ENCODE measurements around the gene OLFML3.
"Not testable (repeated sequence)": the region's sequence is repeated elsewhere in the genome, so short reads cannot be mapped to it uniquely, and the experiment has no call there.

Gene OLFML3

GRCh38 chr1:114008480-114008941 is 29.2 kb downstream of the OLFML3 start:
- TF ChIP-seq CTCF (IDR thresholded peaks at IDR 0.05): no peak
- no peak for DNase-seq
- Mint-ChIP-seq H3K4me3 (no peak overlapping the region), H3K36me3 (ENCODE audit: low read depth) (peaks cover 15% of the 10 kb centered on the region), H3K27me3 (ENCODE audit: low read depth, poor library complexity) (no peaks in the 10 kb centered on the region), H3K9me3 (peaks cover 31% of the 10 kb centered on the region), H3K4me1 (peaks cover 26% of the 10 kb centered on the region), H3K27ac (no peak overlapping the region)

- Mint-ChIP-seq H3K36me3 (ENCODE audit: low read depth) (peaks cover 15% of the 10 kb centered on the region), H3K4me1 (peaks cover 21% of the 10 kb centered on the region), H3K9me3 (peaks cover 30% of the 10 kb centered on the region), H3K27ac (no peak overlapping the region), H3K27me3 (ENCODE audit: low read depth, poor library complexity) (no peaks in the 10 kb centered on the region), H3K4me3 (no peak overlapping the region)
- no peak for TF ChIP-seq CTCF (IDR thresholded peaks at IDR 0.05)
- DNase-seq: no peak
Observed at GRCh38 chr1:114008993-114009392, 29.7 kb downstream of the OLFML3 start.

GRCh38 chr1:114009393-114009792 is 30.1 kb downstream of the OLFML3 start:
- peaks cover 26% of the 10 kb centered on the region for H3K9me3 Mint-ChIP-seq
- no peak for DNase-seq
- H3K27ac Mint-ChIP-seq: peak overlapping the region; percentile 20
- peaks cover 17% of the 10 kb centered on the region for H3K4me1 Mint-ChIP-seq
- H3K4me3 Mint-ChIP-seq: no peak overlapping the region
- H3K36me3 Mint-ChIP-seq (ENCODE audit: low read depth): peaks cover 11% of the 10 kb centered on the region
- no peaks in the 10 kb centered on the region for H3K27me3 Mint-ChIP-seq (ENCODE audit: low read depth, poor library complexity)
- no peak for TF ChIP-seq CTCF (IDR thresholded peaks at IDR 0.05)

GRCh38 chr1:114010433-114011184 is 31.3 kb downstream of the OLFML3 start:
- Mint-ChIP-seq H3K27me3 (ENCODE audit: low read depth, poor library complexity) (peaks cover 3% of the 10 kb centered on the region), H3K4me3 (no peak overlapping the region), H3K9me3 (peaks cover 14% of the 10 kb centered on the region), H3K36me3 (ENCODE audit: low read depth) (peaks cover 2% of the 10 kb centered on the region), H3K27ac (no peak overlapping the region), H3K4me1 (peaks cover 14% of the 10 kb centered on the region)
- no peak for TF ChIP-seq CTCF (IDR thresholded peaks at IDR 0.05)
- DNase-seq: no peak

- Mint-ChIP-seq H3K27ac (no peak overlapping the region), H3K4me3 (no peak overlapping the region), H3K27me3 (ENCODE audit: low read depth, poor library complexity) (peaks cover 3% of the 10 kb centered on the region), H3K36me3 (ENCODE audit: low read depth) (no peaks in the 10 kb centered on the region), H3K4me1 (peaks cover 11% of the 10 kb centered on the region), H3K9me3 (peaks cover 2% of the 10 kb centered on the region)
- DNase-seq: no peak
- TF ChIP-seq CTCF (IDR thresholded peaks at IDR 0.05): no peak
Observed at GRCh38 chr1:114011796-114012195, 32.5 kb downstream of the OLFML3 start.

GRCh38 chr1:114015075-114015474 is 35.8 kb downstream of the OLFML3 start:
- H3K4me1 Mint-ChIP-seq: peaks cover 5% of the 10 kb centered on the region
- no peak for DNase-seq
- H3K36me3 Mint-ChIP-seq (ENCODE audit: low read depth): peaks cover 7% of the 10 kb centered on the region
- no peak overlapping the region for H3K4me3 Mint-ChIP-seq
- peaks cover 9% of the 10 kb centered on the region for H3K9me3 Mint-ChIP-seq
- TF ChIP-seq CTCF (IDR thresholded peaks at IDR 0.05): no peak
- peaks cover 5% of the 10 kb centered on the region for H3K27me3 Mint-ChIP-seq (ENCODE audit: low read depth, poor library complexity)
- H3K27ac Mint-ChIP-seq: no peak overlapping the region

GRCh38 chr1:114019724-114020123 is 40.5 kb downstream of the OLFML3 start:
- Mint-ChIP-seq H3K9me3 (peaks cover 16% of the 10 kb centered on the region), H3K4me1 (peaks cover 42% of the 10 kb centered on the region)
- H3K36me3 Mint-ChIP-seq (ENCODE audit: low read depth): not testable (repeated sequence)

More at GRCh38 chr1:114019724-114020123, 40.5 kb downstream of the OLFML3 start:
- DNase-seq; H3K27ac Mint-ChIP-seq; H3K27me3 Mint-ChIP-seq (ENCODE audit: low read depth, poor library complexity); H3K4me3 Mint-ChIP-seq: not testable (repeated sequence)
